Osteocyte (in vitro differentiated cells): ENCODE results near the gene PRDM2. TPM values are rescaled to one million over a fixed set of nuclear protein-coding genes. Genes with fewer than 3 reads are reported as not detected.

Source experiments
- DNase-seq: peaks from one replicate; pipeline ENCODE4 v3.0.0; 2021; ENCODE audit warnings: mixed read lengths; ENCODE audit not compliant: unreplicated experiment; ENCODE audit errors: extremely low spot score
- H3K27ac Mint-ChIP-seq: one replicate; pipeline ENCODE4 v1.8.0; 2021; ENCODE audit warnings: mild to moderate bottlenecking, mixed read lengths; ENCODE audit not compliant: unreplicated experiment
- H3K27me3 Mint-ChIP-seq: one replicate; pipeline ENCODE4 v1.8.0; 2021; ENCODE audit warnings: mixed read lengths; ENCODE audit not compliant: unreplicated experiment
- H3K36me3 Mint-ChIP-seq: one replicate; pipeline ENCODE4 v1.8.0; 2021; ENCODE audit warnings: mixed read lengths; ENCODE audit not compliant: unreplicated experiment
- H3K4me1 Mint-ChIP-seq: one replicate; pipeline ENCODE4 v1.8.0; 2021; ENCODE audit warnings: mixed read lengths; ENCODE audit not compliant: unreplicated experiment
- H3K4me3 Mint-ChIP-seq: one replicate; pipeline ENCODE4 v1.8.0; 2021; ENCODE audit warnings: mild to moderate bottlenecking, moderate library complexity, mixed read lengths; ENCODE audit not compliant: unreplicated experiment
- H3K9me3 Mint-ChIP-seq: one replicate; pipeline ENCODE4 v1.8.0; 2021; ENCODE audit warnings: mixed read lengths; ENCODE audit not compliant: unreplicated experiment
- CTCF ChIP-seq: fragments of 200-600 bp; sonication (generic); IDR thresholded peaks from 2 replicates; pipeline ENCODE4 v1.5.0; 2021; ENCODE audit warnings: antibody characterized with exemption, mild to moderate bottlenecking, moderate library complexity
- total RNA-seq: library from RNA; stranded (reverse); gene quantifications from 2 replicates; pipeline ENCODE4 v1.2.1, GENCODE V29; 2021

Gene PRDM2
- total RNA-seq, 1 donor from 2014 or later: 51.7 TPM

- peaks cover 46% of the 10 kb centered on the region for H3K36me3 Mint-ChIP-seq
- peak overlapping the region; percentile 76 for H3K27ac Mint-ChIP-seq
- TF ChIP-seq CTCF: no peak
- DNase-seq: no peak
- H3K4me3 Mint-ChIP-seq: no peak overlapping the region
- peaks cover 54% of the 10 kb centered on the region for H3K4me1 Mint-ChIP-seq
- H3K9me3 Mint-ChIP-seq: no peaks in the 10 kb centered on the region
- no peaks in the 10 kb centered on the region for H3K27me3 Mint-ChIP-seq
Observed at GRCh38 chr1:13781907-13782633, 82.1 kb downstream of the PRDM2 start.

GRCh38 chr1:13782634-13783360, 82.8 kb downstream of the PRDM2 start:
- no peaks in the 10 kb centered on the region for H3K27me3 Mint-ChIP-seq
- H3K36me3 Mint-ChIP-seq: peaks cover 46% of the 10 kb centered on the region
- H3K9me3 Mint-ChIP-seq: no peaks in the 10 kb centered on the region
- no peak for DNase-seq
- no peak overlapping the region for H3K4me3 Mint-ChIP-seq
- H3K27ac Mint-ChIP-seq: peak overlapping the region; percentile 76
- peaks cover 54% of the 10 kb centered on the region for H3K4me1 Mint-ChIP-seq
- no peak for TF ChIP-seq CTCF

DNA sequence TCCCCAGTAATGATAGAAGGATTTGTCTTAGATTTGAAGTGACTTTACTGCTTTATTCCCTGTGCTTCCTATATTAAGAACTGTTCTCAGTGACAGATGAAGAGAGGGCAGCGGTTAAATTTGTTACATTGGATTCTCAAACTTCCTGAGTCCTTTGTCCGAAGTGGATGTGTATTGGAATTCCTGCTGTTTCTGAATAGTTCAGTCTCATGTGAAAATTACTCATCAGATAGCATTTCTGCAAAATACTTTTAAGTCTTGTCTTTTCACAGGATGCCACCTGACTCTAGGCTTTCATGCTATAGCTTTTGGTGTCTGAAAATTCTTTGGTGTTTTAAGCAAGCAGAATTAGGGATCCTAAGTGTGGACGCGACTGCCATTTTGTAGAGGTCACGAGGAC, 83.6 kb downstream of the PRDM2 start:
- H3K4me1 Mint-ChIP-seq: peaks cover 54% of the 10 kb centered on the region
- TF ChIP-seq CTCF: no peak
- H3K9me3 Mint-ChIP-seq: no peaks in the 10 kb centered on the region
- no peak for DNase-seq
- peak overlapping the region; percentile 76 for H3K27ac Mint-ChIP-seq
- H3K4me3 Mint-ChIP-seq: no peak overlapping the region
- H3K36me3 Mint-ChIP-seq: peaks cover 45% of the 10 kb centered on the region
- no peaks in the 10 kb centered on the region for H3K27me3 Mint-ChIP-seq

GRCh38 chr1:13784971-13785370, 85.0 kb downstream of the PRDM2 start:
- H3K9me3 Mint-ChIP-seq: no peaks in the 10 kb centered on the region
- no peak for DNase-seq
- H3K4me3 Mint-ChIP-seq: no peak overlapping the region
- H3K27me3 Mint-ChIP-seq: no peaks in the 10 kb centered on the region
- H3K36me3 Mint-ChIP-seq: peaks cover 38% of the 10 kb centered on the region
- H3K4me1 Mint-ChIP-seq: peaks cover 54% of the 10 kb centered on the region
- peak overlapping the region; percentile 14 for H3K27ac Mint-ChIP-seq
- no peak for TF ChIP-seq CTCF

DNA sequence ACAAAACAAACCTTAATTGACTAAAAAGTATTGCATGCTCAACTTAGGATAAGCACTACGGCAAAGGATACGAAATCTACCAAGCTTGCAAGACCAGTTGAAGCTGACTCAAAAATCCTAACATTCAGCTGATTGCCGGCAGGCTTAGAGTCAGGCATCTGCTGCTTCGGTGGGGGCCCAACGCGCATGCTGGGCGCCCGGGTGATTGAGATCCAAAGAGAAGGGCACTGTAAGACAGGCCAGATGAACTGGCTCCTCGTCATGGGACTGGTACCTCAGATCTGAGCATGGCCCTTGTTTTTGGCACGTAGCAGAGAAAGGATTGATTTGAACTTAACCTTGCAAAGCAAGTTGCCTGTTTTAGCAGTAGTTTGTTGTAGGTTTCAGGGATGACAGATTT, 86.6 kb downstream of the PRDM2 start:
- no peak overlapping the region for H3K4me3 Mint-ChIP-seq
- H3K9me3 Mint-ChIP-seq: no peaks in the 10 kb centered on the region
- no peaks in the 10 kb centered on the region for H3K27me3 Mint-ChIP-seq
- H3K27ac Mint-ChIP-seq: no peak overlapping the region
- DNase-seq: no peak
- peaks cover 28% of the 10 kb centered on the region for H3K36me3 Mint-ChIP-seq
- TF ChIP-seq CTCF: no peak
- H3K4me1 Mint-ChIP-seq: peaks cover 41% of the 10 kb centered on the region
